Loucy (cell line): ENCODE data around the gene IRX3.
"Not testable (repeated sequence)": the region's sequence is repeated elsewhere in the genome, so short reads cannot be mapped to it uniquely, and the experiment has no call there.

Experiments
- H2AFZ ChIP-seq: fragments of 200-600 bp; sonication (generic); 2 replicates; pipeline ENCODE4 v1.6.0; 2016; ENCODE audit warnings: antibody characterized with exemption, mild to moderate bottlenecking, low read length, moderate library complexity
- H3F3A ChIP-seq: fragments of 200-600 bp; 2 replicates; pipeline ENCODE4 v1.6.0; 2016; ENCODE audit warnings: antibody characterized with exemption, low read depth, mild to moderate bottlenecking
- H3K27me3 ChIP-seq: fragments of 200-600 bp; sonication (generic); 2 replicates; pipeline ENCODE4 v1.6.1; 2014; ENCODE audit warnings: low read length, mild to moderate bottlenecking; ENCODE audit not compliant: insufficient read depth, poor library complexity, severe bottlenecking
- H3K36me3 ChIP-seq: fragments of 200-600 bp; sonication (generic); 2 replicates; pipeline ENCODE4 v1.6.1; 2016; ENCODE audit warnings: low read length; ENCODE audit not compliant: insufficient read depth
- H3K4me1 ChIP-seq: fragments of 200-600 bp; sonication (generic); 2 replicates; pipeline ENCODE4 v1.5.1; 2014; ENCODE audit warnings: low read length, mild to moderate bottlenecking; ENCODE audit not compliant: insufficient read depth, poor library complexity, severe bottlenecking
- H3K4me2 ChIP-seq: fragments of 200-600 bp; sonication (generic); 2 replicates; pipeline ENCODE4 v1.6.0; 2014; ENCODE audit warnings: antibody characterized with exemption, low read length, low read depth, mild to moderate bottlenecking; ENCODE audit not compliant: poor library complexity, severe bottlenecking
- H3K4me3 ChIP-seq: fragments of 200-600 bp; sonication (generic); 2 replicates; pipeline ENCODE4 v1.5.1; 2014; ENCODE audit warnings: low read length, mild to moderate bottlenecking, mixed read lengths; ENCODE audit not compliant: poor library complexity, severe bottlenecking
- H3K79me2 ChIP-seq: fragments of 200-600 bp; sonication (generic); 2 replicates; pipeline ENCODE4 v1.6.1; 2014; ENCODE audit warnings: low read length; ENCODE audit not compliant: insufficient read depth
- H3K9ac ChIP-seq: fragments of 200-600 bp; sonication (generic); 2 replicates; pipeline ENCODE4 v1.6.0; 2014; ENCODE audit warnings: mild to moderate bottlenecking, low read depth, low read length, moderate library complexity; ENCODE audit not compliant: poor library complexity, severe bottlenecking
- H3K9me2 ChIP-seq: fragments of 200-600 bp; sonication (generic); replicated peaks from 2 replicates; pipeline ENCODE4 v1.6.1; 2016; ENCODE audit warnings: low read depth, low read length, mixed read lengths
- H3K9me3 ChIP-seq: fragments of 200-600 bp; sonication (generic); 2 replicates; pipeline ENCODE4 v1.6.1; 2014; ENCODE audit warnings: mild to moderate bottlenecking, antibody characterized with exemption, low read length, low read depth; ENCODE audit not compliant: insufficient read depth
- H4K20me1 ChIP-seq: fragments of 200-600 bp; sonication (generic); 2 replicates; pipeline ENCODE4 v1.6.0; 2014; ENCODE audit warnings: antibody characterized with exemption, low read length, mild to moderate bottlenecking; ENCODE audit not compliant: insufficient read depth, poor library complexity, severe bottlenecking
- CTCF ChIP-seq: fragments of 200-600 bp; sonication (generic); conservative IDR thresholded peaks from 2 replicates; pipeline ENCODE4 v1.5.1; 2014; ENCODE audit warnings: mild to moderate bottlenecking, antibody characterized with exemption, low read length
- EZH2phosphoT487 ChIP-seq: fragments of 200-600 bp; IDR thresholded peaks from 2 replicates; pipeline ENCODE4 v1.6.1; 2018; ENCODE audit warnings: antibody characterized with exemption, mild to moderate bottlenecking, moderate library complexity, borderline replicate concordance

IRX3 gene

DNA sequence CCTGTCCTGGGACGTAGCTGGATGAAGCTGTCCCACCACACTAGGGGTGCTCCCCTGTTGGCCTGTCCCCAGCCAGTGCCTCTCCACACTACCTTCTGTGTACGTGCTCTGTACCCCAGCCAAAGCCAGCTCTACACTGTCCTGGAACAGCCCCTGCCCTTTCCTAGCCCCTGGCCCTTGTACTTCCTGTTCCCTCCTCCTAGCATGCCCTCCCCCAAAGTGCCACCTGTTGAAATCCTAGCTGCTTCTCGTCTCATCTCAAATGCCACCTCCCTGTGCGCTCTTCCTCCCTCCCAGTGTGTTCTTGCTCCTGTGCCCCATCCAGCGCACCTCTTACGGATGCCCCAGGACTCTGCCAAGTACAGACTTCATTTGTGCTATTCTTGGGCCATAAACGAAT, 33.5 kb downstream of the IRX3 start:
- Histone ChIP-seq H3K79me2 (no peaks in the 10 kb centered on the region), H3F3A (no peaks in the 10 kb centered on the region), H3K36me3 (no peaks in the 10 kb centered on the region), H3K4me2 (no peak overlapping the region), H3K4me3 (no peak overlapping the region), H2AFZ (no peak overlapping the region), H4K20me1 (no peaks in the 10 kb centered on the region), H3K9me3 (no peaks in the 10 kb centered on the region), H3K4me1 (no peaks in the 10 kb centered on the region), H3K27me3 (no peaks in the 10 kb centered on the region), H3K9ac (no peak overlapping the region), H3K9me2 (no peaks in the 10 kb centered on the region)
- no peak for TF ChIP-seq CTCF
- TF ChIP-seq EZH2phosphoT487 = no peak

DNA sequence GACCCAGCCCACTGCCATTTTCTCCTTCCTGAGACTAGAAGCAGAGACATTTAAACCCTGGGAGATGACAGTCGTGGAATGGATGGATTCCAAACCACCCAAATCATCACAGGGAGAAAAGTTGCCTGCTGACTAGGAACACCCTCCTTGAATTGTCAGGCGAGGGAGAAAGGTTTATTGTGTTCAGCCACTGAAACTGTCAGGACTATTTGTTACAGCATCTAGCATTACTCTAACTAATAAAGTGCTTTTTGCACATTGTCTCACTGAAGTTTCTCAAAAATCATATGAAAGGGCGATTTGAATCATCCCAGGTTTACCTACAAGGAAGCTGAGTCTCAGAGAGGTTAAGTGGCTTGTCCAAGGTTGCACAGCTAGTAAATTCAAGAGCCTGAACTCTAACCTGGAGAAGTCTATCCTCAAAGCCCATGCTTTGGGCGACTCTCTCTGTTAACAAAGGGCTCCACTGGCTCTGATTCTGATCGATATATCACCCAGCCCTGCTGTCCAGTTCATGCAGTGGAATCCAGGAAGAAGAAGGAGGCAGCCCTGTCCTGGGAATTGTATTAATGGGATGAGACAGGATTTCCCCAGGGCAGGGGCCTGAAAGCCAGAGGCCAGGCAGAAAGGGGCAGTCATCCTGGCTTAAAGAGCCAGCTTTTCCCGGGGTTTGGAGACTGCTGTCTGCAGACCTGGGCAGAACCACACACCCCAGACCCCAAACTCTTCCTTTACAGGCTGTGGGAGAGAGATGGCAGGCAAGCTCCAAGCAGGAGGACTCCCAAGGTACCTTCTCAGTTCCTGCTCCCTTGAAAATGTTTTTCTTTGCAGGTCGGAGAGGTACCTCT, 37.5 kb downstream of the IRX3 start:
- H3K4me2 ChIP-seq = no peak overlapping the region
- H3K4me3 ChIP-seq = no peak overlapping the region
- H3K9ac ChIP-seq = no peak overlapping the region
- H3K9me2 ChIP-seq = no peaks in the 10 kb centered on the region
- H3K36me3 ChIP-seq = no peaks in the 10 kb centered on the region
- no peaks in the 10 kb centered on the region for H3K27me3 ChIP-seq
- no peaks in the 10 kb centered on the region for H4K20me1 ChIP-seq
- H3K79me2 ChIP-seq = no peaks in the 10 kb centered on the region
- H2AFZ ChIP-seq = no peak overlapping the region
- no peaks in the 10 kb centered on the region for H3K9me3 ChIP-seq
- no peaks in the 10 kb centered on the region for H3F3A ChIP-seq
- H3K4me1 ChIP-seq = no peaks in the 10 kb centered on the region
- no peak for TF ChIP-seq CTCF
- TF ChIP-seq EZH2phosphoT487 = no peak

- not testable (repeated sequence) for H3K79me2 ChIP-seq, H3K9ac ChIP-seq, H3K4me2 ChIP-seq, H3K36me3 ChIP-seq, H3K4me3 ChIP-seq, H4K20me1 ChIP-seq, H3K9me3 ChIP-seq, H3F3A ChIP-seq, H3K9me2 ChIP-seq, H3K4me1 ChIP-seq, H3K27me3 ChIP-seq, H2AFZ ChIP-seq
Observed at GRCh38 chr16:54247705-54248104, 38.9 kb downstream of the IRX3 start.

DNA sequence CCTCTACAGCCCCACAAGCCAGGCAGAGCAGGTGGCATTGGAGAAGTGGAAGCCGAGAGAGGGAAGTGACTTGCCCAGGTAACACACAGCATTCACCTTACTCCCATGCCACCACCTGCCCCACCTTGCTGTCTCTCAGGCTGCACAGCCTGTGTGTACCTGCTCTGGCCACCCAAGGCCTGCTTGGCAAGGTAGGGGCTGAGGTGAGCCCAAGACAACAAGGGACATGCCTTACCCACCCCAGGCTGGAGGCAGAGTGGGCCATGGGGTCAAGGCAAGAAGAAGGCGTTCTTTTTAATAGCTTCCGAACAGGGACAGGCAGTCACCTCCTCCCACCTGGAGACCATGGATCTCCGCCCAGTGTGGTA, 40.1 kb downstream of the IRX3 start:
- Histone ChIP-seq H3K4me2 (no peak overlapping the region), H3K9ac (no peak overlapping the region), H3K36me3 (no peaks in the 10 kb centered on the region), H3K4me1 (no peaks in the 10 kb centered on the region), H3K9me3 (no peaks in the 10 kb centered on the region), H3K79me2 (no peaks in the 10 kb centered on the region), H3K4me3 (no peak overlapping the region), H3K27me3 (no peaks in the 10 kb centered on the region), H3K9me2 (no peaks in the 10 kb centered on the region), H3F3A (no peaks in the 10 kb centered on the region), H4K20me1 (no peaks in the 10 kb centered on the region), H2AFZ (no peak overlapping the region)
- TF ChIP-seq EZH2phosphoT487 = no peak
- no peak for TF ChIP-seq CTCF
